Caco-2 (cell line): ENCODE measurements around the gene MADD. TPM values are rescaled to one million over a fixed set of nuclear protein-coding genes. Genes with fewer than 3 reads are reported as not detected.

Experiments
- BruUV-seq: library from RNA; stranded (reverse); fragments of 400-500 nt; replicated peaks from 2 replicates; lab custom pipeline; 2021; lab: Mats Ljungman, UMichigan
- CTCF ChIA-PET: fragments of 300-600 bp; sonication (Branson Sonifier 250); formaldehyde crosslinking; loops from one replicate; lab custom pipeline; 2022; ENCODE audit warnings: antibody characterized with exemption; lab: Charles Lee
- POLR2A ChIA-PET: fragments of 300-600 bp; sonication (Branson Sonifier 250); formaldehyde crosslinking; loops from one replicate; lab custom pipeline; 2022; ENCODE audit warnings: antibody characterized with exemption; lab: Charles Lee
- DNase-seq, 2 experiments: peaks; one replicate each; pipeline versions ENCODE4 v3.0.0 to v3.0.0-alpha.2; 2020 to 2022
- H3K27me3 ChIP-seq: replicated peaks from 2 replicates; pipeline ENCODE4 v1.6.0; 2011; ENCODE audit warnings: low read length; ENCODE audit not compliant: control insufficient read depth, insufficient read depth
- H3K36me3 ChIP-seq: 2 replicates; pipeline ENCODE4 v1.5.1; 2011; ENCODE audit warnings: low read length; ENCODE audit not compliant: control insufficient read depth, insufficient read depth
- H3K4me1 ChIP-seq: fragments of 250-450 bp; sonication (Bioruptor Pico); 2 replicates; pipeline ENCODE4 v1.5.1; 2020; ENCODE audit warnings: mild to moderate bottlenecking
- H3K4me3 ChIP-seq: 2 replicates; pipeline ENCODE4 v1.5.1; 2011; ENCODE audit warnings: low read depth, mild to moderate bottlenecking, control low read depth, low read length
- H3K9me3 ChIP-seq: fragments of 250-450 bp; sonication (Bioruptor Pico); 2 replicates; pipeline ENCODE4 v1.5.1; 2020; ENCODE audit warnings: mild to moderate bottlenecking, moderate library complexity
- H3K27ac Mint-ChIP-seq: one replicate; pipeline ENCODE4 v1.8.0; 2022; ENCODE audit warnings: mixed read lengths; ENCODE audit not compliant: unreplicated experiment
- H3K27me3 Mint-ChIP-seq: one replicate; pipeline ENCODE4 v1.8.0; 2022; ENCODE audit warnings: mixed read lengths; ENCODE audit not compliant: insufficient read depth, unreplicated experiment
- H3K36me3 Mint-ChIP-seq: one replicate; pipeline ENCODE4 v1.8.0; 2022; ENCODE audit warnings: mild to moderate bottlenecking, mixed read lengths; ENCODE audit not compliant: insufficient read depth, unreplicated experiment
- H3K4me1 Mint-ChIP-seq: one replicate; pipeline ENCODE4 v1.8.0; 2022; ENCODE audit warnings: low read depth, mixed read lengths; ENCODE audit not compliant: unreplicated experiment
- H3K4me3 Mint-ChIP-seq: one replicate; pipeline ENCODE4 v1.8.0; 2022; ENCODE audit warnings: mild to moderate bottlenecking, moderate library complexity, mixed read lengths; ENCODE audit not compliant: unreplicated experiment
- H3K9me3 Mint-ChIP-seq: one replicate; pipeline ENCODE4 v1.8.0; 2022; ENCODE audit warnings: mixed read lengths; ENCODE audit not compliant: unreplicated experiment
- CTCF ChIP-seq, 2 experiments: fragments of 200-600 bp in 1 of 2; IDR thresholded peaks; 1 replicate in 1 of 2; 2 replicates in 1 of 2; pipeline versions ENCODE4 v1.5.1 to v1.8.0; 2011 to 2022; ENCODE audit warnings: antibody characterized with exemption in 1 of 2, control low read depth in 1 of 2, inconsistent platforms in 1 of 2, low read depth in 1 of 2, low read length in 1 of 2, mild to moderate bottlenecking in 1 of 2, moderate library complexity in 1 of 2; ENCODE audit not compliant: insufficient read depth in 1 of 2, severe bottlenecking in 1 of 2, unreplicated experiment in 1 of 2
- intact Hi-C: fragments of 100-400 bp; cut with micrococcal nuclease; formaldehyde crosslinking; loops from one replicate; pipeline ENCODE4 v1.10.0; 2022; ENCODE audit not compliant: unreplicated experiment
- total RNA-seq: library from RNA; stranded (reverse); gene quantifications from 2 replicates; pipeline ENCODE4 v1.2.3, GENCODE V29; 2022

The MADD gene
- total RNA-seq, 1 experiment from 2014 or later, result 63.8 TPM

- BruUV-seq, result no TSS peak
- no peaks in the 10 kb centered on the region for H3K27me3 ChIP-seq
- no peaks in the 10 kb centered on the region for H3K36me3 ChIP-seq
- Mint-ChIP-seq H3K4me1 (peaks cover 15% of the 10 kb centered on the region), H3K27ac (no peak overlapping the region), H3K4me3 (no peak overlapping the region), H3K9me3 (no peaks in the 10 kb centered on the region), H3K27me3 (no peaks in the 10 kb centered on the region), H3K36me3 (no peaks in the 10 kb centered on the region)
- no peaks in the 10 kb centered on the region for H3K9me3 ChIP-seq
- intact Hi-C loops, result no loop called here
- peaks cover 6% of the 10 kb centered on the region; the same call in 1 of the 2 replicates for H3K4me1 ChIP-seq
- no peak overlapping the region for H3K4me3 ChIP-seq
- ChIA-PET CTCF (interaction anchor here (0.6 kb wide), 1 partner anchor 157 kb away, joined by 7 read pairs; no protein-coding TSS in a partner anchor), POLR2A (no interaction called here)
- TF ChIP-seq CTCF (IDR thresholded peaks at IDR 0.05; ENCODE audit: insufficient read depth in 1 of 2, low read depth in 1 of 2, low read length in 1 of 2, severe bottlenecking in 1 of 2, unreplicated experiment in 1 of 2), result no peak
- DNase-seq, result no peak
Observed at GRCh38 chr11:47342036-47342803, 72.3 kb downstream of the MADD start.

- Mint-ChIP-seq H3K27me3 (no peaks in the 10 kb centered on the region), H3K4me1 (peaks cover 15% of the 10 kb centered on the region), H3K9me3 (no peaks in the 10 kb centered on the region), H3K4me3 (no peak overlapping the region), H3K36me3 (no peaks in the 10 kb centered on the region), H3K27ac (no peak overlapping the region)
- no TSS peak for BruUV-seq
- H3K27me3 ChIP-seq, result no peaks in the 10 kb centered on the region
- DNase-seq, result no peak
- no peaks in the 10 kb centered on the region for H3K9me3 ChIP-seq
- intact Hi-C loops, result no loop called here
- no peak for TF ChIP-seq CTCF (IDR thresholded peaks at IDR 0.05; ENCODE audit: insufficient read depth in 1 of 2, low read depth in 1 of 2, low read length in 1 of 2, severe bottlenecking in 1 of 2, unreplicated experiment in 1 of 2)
- ChIA-PET CTCF (no interaction called here), POLR2A (no interaction called here)
- no peaks in the 10 kb centered on the region for H3K36me3 ChIP-seq
- H3K4me1 ChIP-seq, result peaks cover 6% of the 10 kb centered on the region; the same call in 1 of the 2 replicates
- H3K4me3 ChIP-seq, result no peak overlapping the region
Observed at GRCh38 chr11:47342854-47343253, 72.9 kb downstream of the MADD start.

- H3K27me3 Mint-ChIP-seq, result no peaks in the 10 kb centered on the region
- ChIA-PET POLR2A (no interaction called here), CTCF (no interaction called here)
- DNase-seq, result no peak
- H3K27ac Mint-ChIP-seq, result no peak overlapping the region
- no peak overlapping the region for H3K4me3 Mint-ChIP-seq
- Histone ChIP-seq H3K36me3 (no peaks in the 10 kb centered on the region), H3K4me3 (no peak overlapping the region), H3K9me3 (no peaks in the 10 kb centered on the region), H3K27me3 (no peaks in the 10 kb centered on the region), H3K4me1 (no peaks in the 10 kb centered on the region)
- TF ChIP-seq CTCF (IDR thresholded peaks at IDR 0.05; ENCODE audit: insufficient read depth in 1 of 2, low read depth in 1 of 2, low read length in 1 of 2, severe bottlenecking in 1 of 2, unreplicated experiment in 1 of 2), result no peak
- no peaks in the 10 kb centered on the region for H3K36me3 Mint-ChIP-seq
- intact Hi-C loops, result no loop called here
- peaks cover 5% of the 10 kb centered on the region for H3K4me1 Mint-ChIP-seq
- BruUV-seq, result no TSS peak
- H3K9me3 Mint-ChIP-seq, result no peaks in the 10 kb centered on the region
Observed at GRCh38 chr11:47345890-47346563, 76.1 kb downstream of the MADD start.
